PFSK-1 (cell line): ENCODE measurements around the gene HSD17B3.

ENCODE experiments used
- FOXP2 ChIP-seq: optimal IDR thresholded peaks from 2 replicates; pipeline ENCODE3; 2011; ENCODE audit warnings: borderline replicate concordance, control low read depth, inconsistent platforms; ENCODE audit not compliant: insufficient read depth; ENCODE audit errors: extremely low read length, extremely low read depth
- POLR2AphosphoS5 ChIP-seq: IDR thresholded peaks from 2 replicates; pipeline ENCODE4 v1.6.1; 2012; ENCODE audit warnings: low read depth, mild to moderate bottlenecking, control low read depth, low read length, moderate library complexity
- REST ChIP-seq, 2 experiments: IDR thresholded peaks; 2 replicates each; pipeline versions ENCODE4 v1.6.1 to v1.8.0; 2011 to 2012; ENCODE audit warnings: low read depth in 2 of 2, low read length in 2 of 2, control low read depth in 1 of 2, inconsistent platforms in 1 of 2, mild to moderate bottlenecking in 1 of 2, moderate library complexity in 1 of 2; ENCODE audit not compliant: insufficient read depth in 1 of 2
- TAF1 ChIP-seq: IDR thresholded peaks from 2 replicates; pipeline ENCODE4 v1.6.1; 2012; ENCODE audit warnings: low read length, control low read depth, borderline replicate concordance; ENCODE audit not compliant: insufficient read depth

GRCh38 chr9:96192710-96193109 is 109.3 kb downstream of the HSD17B3 start:
- no peak for TF ChIP-seq REST (IDR thresholded peaks at IDR 0.05; ENCODE audit: insufficient read depth in 1 of 2, low read depth in 2 of 2, low read length in 2 of 2)
- TF ChIP-seq TAF1: no peak
- no peak for TF ChIP-seq FOXP2
- no peak for TF ChIP-seq POLR2AphosphoS5
